K562 (cell line): ENCODE measurements around the gene TRPC3. TPM values are rescaled to one million over a fixed set of nuclear protein-coding genes. Genes with fewer than 3 reads are reported as not detected.

Experiments used
- ATAC-seq: fragments of 200-7000 bp; cut with Tn5 transposase; 3 replicates; pipeline ENCODE4 v1.9.1; 2020; ENCODE audit warnings: moderate library complexity
- BruUV-seq: library from RNA; stranded (reverse); fragments of 400-500 nt; replicated peaks from 2 replicates; lab custom pipeline; 2021; lab: Mats Ljungman, UMichigan
- CTCF ChIA-PET: fragments of 300-600 bp; formaldehyde crosslinking; extraction: SDS; loops from one replicate; lab custom pipeline; 2021; ENCODE audit warnings: low intra/inter-chr PET ratio; lab: Yijun Ruan, JAX
- POLR2A ChIA-PET: fragments of 300-600, 350-650 bp; sonication (Branson Sonifier 250); formaldehyde crosslinking; extraction: SDS; loops from one replicate; lab custom pipeline; 2021; ENCODE audit warnings: antibody characterized with exemption, inconsistent platforms; lab: Yijun Ruan, JAX
- DNase-seq, 4 experiments: peaks; one replicate each; pipeline versions ENCODE4 v3.0.0 to v3.0.0-alpha.2; 2011 to 2018; ENCODE audit warnings: low spot score in 3 of 4, mixed read lengths in 3 of 4; ENCODE audit errors: extremely low read depth in 1 of 4
- FAIRE-seq: peaks from 2 replicates; lab custom pipeline; 2011; peaks lifted over from hg19 to GRCh38; lab: Jason Lieb, UNC
- H2AFZ ChIP-seq: 2 replicates; pipeline ENCODE4 v1.6.0; 2011; ENCODE audit warnings: low read depth, low read length, control low read depth, inconsistent platforms
- H3K27ac ChIP-seq: fragments of 200-600 bp; 3 replicates; pipeline ENCODE4 v1.8.0; 2011; ENCODE audit warnings: low read depth, mild to moderate bottlenecking, control low read depth, inconsistent platforms, low read length, moderate library complexity, mixed read lengths; ENCODE audit errors: extremely low read depth
- H3K27me3 ChIP-seq, 2 experiments: fragments of 300-600 bp in 1 of 2; 2 replicates in 1 of 2; 3 replicates in 1 of 2; pipeline versions ENCODE4 v1.6.0 to v1.8.0; 2011; ENCODE audit warnings: inconsistent platforms in 2 of 2, low read length in 2 of 2, mild to moderate bottlenecking in 1 of 2, mixed read lengths in 1 of 2, moderate library complexity in 1 of 2; ENCODE audit not compliant: control insufficient read depth in 2 of 2, insufficient read depth in 2 of 2
- H3K36me3 ChIP-seq: fragments of 300-600 bp; 3 replicates; pipeline ENCODE4 v1.8.0; 2011; ENCODE audit warnings: mild to moderate bottlenecking, low read length, inconsistent platforms; ENCODE audit not compliant: control insufficient read depth, insufficient read depth
- H3K4me1 ChIP-seq, 2 experiments: fragments of 200-600 bp in 1 of 2; replicated peaks in 1 of 2; 2 replicates in 1 of 2; 3 replicates in 1 of 2; pipeline versions ENCODE4 v1.5.1 to v1.8.0; 2011; ENCODE audit warnings: inconsistent platforms in 2 of 2, low read length in 2 of 2, mild to moderate bottlenecking in 1 of 2, mixed read lengths in 1 of 2, moderate library complexity in 1 of 2; ENCODE audit not compliant: control insufficient read depth in 2 of 2, insufficient read depth in 2 of 2
- H3K4me2 ChIP-seq: 2 replicates; pipeline ENCODE4 v1.6.1; 2011; ENCODE audit warnings: low read length, control low read depth, inconsistent platforms, mixed read lengths; ENCODE audit not compliant: insufficient read depth
- H3K4me3 ChIP-seq: fragments of 200-600 bp; sonication (generic), shearing (Covaris generic); 2 replicates; pipeline ENCODE4 v1.5.1; 2016; ENCODE audit warnings: control low read depth, inconsistent platforms
- H3K79me2 ChIP-seq: fragments of 200-600 bp; 3 replicates; pipeline ENCODE4 v1.8.0; 2011; ENCODE audit warnings: low read length, inconsistent platforms; ENCODE audit not compliant: control insufficient read depth, insufficient read depth
- H3K9ac ChIP-seq, 2 experiments: 2 replicates each; pipeline versions ENCODE4 v1.6.0 to v1.6.1; 2011; ENCODE audit warnings: low read depth in 2 of 2, low read length in 2 of 2, control low read depth in 1 of 2, inconsistent platforms in 1 of 2, mild to moderate bottlenecking in 1 of 2, mixed read lengths in 1 of 2; ENCODE audit not compliant: insufficient read depth in 1 of 2
- H3K9me1 ChIP-seq: one replicate; pipeline ENCODE4 v1.6.0; 2011; ENCODE audit warnings: inconsistent platforms, mild to moderate bottlenecking, low read length, moderate library complexity; ENCODE audit not compliant: control insufficient read depth, insufficient read depth
- H3K9me3 ChIP-seq: replicated peaks from 2 replicates; pipeline ENCODE4 v1.5.1; 2011; ENCODE audit warnings: low read depth, low read length, inconsistent platforms; ENCODE audit not compliant: control insufficient read depth, insufficient read depth
- H4K20me1 ChIP-seq: replicated peaks from 2 replicates; pipeline ENCODE4 v1.6.1; 2011; ENCODE audit warnings: low read length, inconsistent platforms, mixed read lengths; ENCODE audit not compliant: control insufficient read depth, insufficient read depth
- LARP7 ChIP-seq: fragments of 450-650 bp; IDR thresholded peaks from 2 replicates; pipeline ENCODE4 v1.6.1; 2016
- MAFF ChIP-seq: IDR thresholded peaks from 2 replicates; pipeline ENCODE4 v1.6.1; 2012; ENCODE audit warnings: low read length, improper control_type of control experiment
- ZNF253 ChIP-seq: fragments of 250-450 bp; sonication (Bioruptor Pico); conservative IDR thresholded peaks from 2 replicates; pipeline ENCODE4 v1.6.1; 2021; ENCODE audit warnings: mild to moderate bottlenecking
- ZNF764 ChIP-seq: fragments of 250-450 bp; sonication (Bioruptor Pico); IDR thresholded peaks from 2 replicates; pipeline ENCODE4 v1.4.0; 2020; ENCODE audit warnings: low read depth, mild to moderate bottlenecking, moderate library complexity
- WGBS: fragments of 100-300 bp; shearing (Covaris generic); methylation state at CpG from one replicate; pipeline ENCODE4 v1.1.6; 2016; ENCODE audit warnings: low coverage, mixed read lengths; ENCODE audit not compliant: insufficient coverage; ENCODE audit errors: missing lambda C conversion rate; 5-methylcytosine and 5-hydroxymethylcytosine counted together
- in situ Hi-C: fragments of 300-500 bp; cut with MboI; formaldehyde crosslinking; loops from 4 replicates; pipeline ENCODE4 v1.15.0; 2018; ENCODE audit warnings: inconsistent platforms, mixed read lengths
- intact Hi-C: fragments of 100-400 bp; cut with micrococcal nuclease; formaldehyde crosslinking; loops from 2 replicates; pipeline ENCODE4 v1.14.2; 2022
- polyA plus RNA-seq, 8 experiments: library from polyadenylated mRNA; depleted of rRNA in 4 of 8; stranded (reverse) in 5 of 8; unstranded in 3 of 8; fragments of >200 nt; fragmentation: Nextera tagmentation in 2 of 8; fragmentation: Illumina TruSeq in 1 of 8; extraction: Ambion mirVana in 2 of 8; extraction: Trizol in 1 of 8; gene quantifications; 2 replicates each; pipeline versions ENCODE4 v1.2.1 to v1.2.3, GENCODE V29; 2011 to 2014; ENCODE audit warnings: inconsistent platforms in 1 of 8, missing spikeins in 1 of 8
- total RNA-seq, 7 experiments: library from RNA; depleted of rRNA in 6 of 7; stranded (reverse); fragments of >200 nt in 6 of 7; fragmentation: Illumina TruSeq in 2 of 7; extraction: Trizol in 2 of 7; gene quantifications; 2 replicates each; pipeline versions ENCODE4 v1.2.1 to v1.2.3, GENCODE V29; 2011 to 2021; ENCODE audit warnings: low replicate concordance in 1 of 7
- TF ChIP-seq, protein P1 (sequence below): fragments of 200-800 bp; sonication (Bioruptor generic); IDR thresholded peaks from 2 replicates; pipeline ENCODE4 v1.6.1; 2016; ENCODE audit warnings: missing genetic modification characterization, missing compliant biosample characterization
- TF ChIP-seq, protein P2 (sequence below): fragments of 250-450 bp; sonication (Bioruptor Pico); IDR thresholded peaks from 2 replicates; pipeline ENCODE4 v1.4.0; 2020
- TF ChIP-seq, protein P3 (sequence below), 2 experiments: fragments of 200-800 bp in 1 of 2; sonication (Bioruptor generic) in 1 of 2; sonication (generic) in 1 of 2; formaldehyde crosslinking in 1 of 2; IDR thresholded peaks in 1 of 2; conservative IDR thresholded peaks in 1 of 2; 2 replicates each; pipeline versions ENCODE4 v1.5.0 to v1.6.1; 2016 to 2020; ENCODE audit warnings: missing compliant biosample characterization in 1 of 2, missing genetic modification characterization in 1 of 2, missing genetic modification reagents in 1 of 2

The TRPC3 gene
- total and polyA plus RNA-seq, 9 of the 15 experiments (the other 6 are each of a cell fraction or from before 2014, with no cell fraction given) = 0.01 to 0.27 (median 0.11) TPM

DNA sequence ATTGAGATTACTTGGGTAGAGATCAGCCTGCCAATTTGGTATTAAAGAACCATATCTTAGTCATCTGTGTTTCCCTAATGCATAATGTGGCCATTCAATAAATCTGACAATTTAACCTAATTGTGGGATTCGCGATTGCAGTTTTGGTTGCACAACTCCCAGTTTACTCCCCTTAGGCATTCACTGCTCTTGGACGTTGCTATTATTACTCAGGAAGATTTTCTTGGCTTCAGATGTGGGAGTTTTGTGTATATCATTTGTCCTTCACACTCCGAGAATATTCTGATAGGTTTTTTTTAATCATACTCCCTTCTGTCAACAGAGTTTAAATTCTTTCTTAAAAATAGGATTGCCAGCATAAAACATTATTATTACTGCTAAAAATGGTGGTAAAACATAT is 22.0 kb upstream of the TRPC3 start (continued):
- no peak for TF ChIP-seq ZNF764
- TF ChIP-seq, all 486 proteins: peak for 0

DNA sequence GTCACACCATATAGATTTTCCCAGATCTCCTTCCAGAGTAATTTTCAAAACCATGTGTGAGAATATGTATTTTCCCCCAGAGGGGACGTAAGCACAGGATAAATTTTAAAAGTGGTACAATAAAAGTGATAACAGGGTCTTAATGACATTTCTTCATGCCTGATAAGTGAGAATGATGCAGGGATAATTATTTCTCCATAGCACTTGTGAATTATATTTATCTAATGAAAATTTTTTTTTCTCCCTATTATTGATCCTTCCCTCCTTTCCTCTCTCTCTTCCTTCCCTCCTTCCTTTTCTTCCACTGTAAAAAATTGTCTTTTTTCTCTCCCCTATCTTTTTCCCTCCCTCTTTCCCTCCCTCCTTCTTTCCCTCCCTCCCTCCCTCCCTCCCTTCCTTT is 17.0 kb upstream of the TRPC3 start:
- in situ Hi-C loops (no loop called here), intact Hi-C loops (no loop called here)
- CTCF ChIA-PET = no interaction called here
- WGBS = 11% methylated on average over 1 of the region's 1 CpG
- Histone ChIP-seq H3K4me3 (no peak overlapping the region), H3K9me1 (no peaks in the 10 kb centered on the region), H3K27ac (no peak overlapping the region), H3K27me3 (no peaks in the 10 kb centered on the region), H4K20me1 (no peaks in the 10 kb centered on the region), H3K4me2 (no peak overlapping the region), H3K9me3 (no peaks in the 10 kb centered on the region), H3K9ac (no peak overlapping the region), H3K79me2 (no peaks in the 10 kb centered on the region), H3K36me3 (no peaks in the 10 kb centered on the region), H2AFZ (no peak overlapping the region), H3K4me1 (peaks cover 0 to 2% of the 10 kb centered on the region in 2 experiments; a peak in 2 of 5 replicates)
- no peak for DNase-seq
- BruUV-seq = no TSS peak
- POLR2A ChIA-PET = no interaction called here
- FAIRE-seq = no peak
- no peak for ATAC-seq
- TF ChIP-seq, protein P1, sequence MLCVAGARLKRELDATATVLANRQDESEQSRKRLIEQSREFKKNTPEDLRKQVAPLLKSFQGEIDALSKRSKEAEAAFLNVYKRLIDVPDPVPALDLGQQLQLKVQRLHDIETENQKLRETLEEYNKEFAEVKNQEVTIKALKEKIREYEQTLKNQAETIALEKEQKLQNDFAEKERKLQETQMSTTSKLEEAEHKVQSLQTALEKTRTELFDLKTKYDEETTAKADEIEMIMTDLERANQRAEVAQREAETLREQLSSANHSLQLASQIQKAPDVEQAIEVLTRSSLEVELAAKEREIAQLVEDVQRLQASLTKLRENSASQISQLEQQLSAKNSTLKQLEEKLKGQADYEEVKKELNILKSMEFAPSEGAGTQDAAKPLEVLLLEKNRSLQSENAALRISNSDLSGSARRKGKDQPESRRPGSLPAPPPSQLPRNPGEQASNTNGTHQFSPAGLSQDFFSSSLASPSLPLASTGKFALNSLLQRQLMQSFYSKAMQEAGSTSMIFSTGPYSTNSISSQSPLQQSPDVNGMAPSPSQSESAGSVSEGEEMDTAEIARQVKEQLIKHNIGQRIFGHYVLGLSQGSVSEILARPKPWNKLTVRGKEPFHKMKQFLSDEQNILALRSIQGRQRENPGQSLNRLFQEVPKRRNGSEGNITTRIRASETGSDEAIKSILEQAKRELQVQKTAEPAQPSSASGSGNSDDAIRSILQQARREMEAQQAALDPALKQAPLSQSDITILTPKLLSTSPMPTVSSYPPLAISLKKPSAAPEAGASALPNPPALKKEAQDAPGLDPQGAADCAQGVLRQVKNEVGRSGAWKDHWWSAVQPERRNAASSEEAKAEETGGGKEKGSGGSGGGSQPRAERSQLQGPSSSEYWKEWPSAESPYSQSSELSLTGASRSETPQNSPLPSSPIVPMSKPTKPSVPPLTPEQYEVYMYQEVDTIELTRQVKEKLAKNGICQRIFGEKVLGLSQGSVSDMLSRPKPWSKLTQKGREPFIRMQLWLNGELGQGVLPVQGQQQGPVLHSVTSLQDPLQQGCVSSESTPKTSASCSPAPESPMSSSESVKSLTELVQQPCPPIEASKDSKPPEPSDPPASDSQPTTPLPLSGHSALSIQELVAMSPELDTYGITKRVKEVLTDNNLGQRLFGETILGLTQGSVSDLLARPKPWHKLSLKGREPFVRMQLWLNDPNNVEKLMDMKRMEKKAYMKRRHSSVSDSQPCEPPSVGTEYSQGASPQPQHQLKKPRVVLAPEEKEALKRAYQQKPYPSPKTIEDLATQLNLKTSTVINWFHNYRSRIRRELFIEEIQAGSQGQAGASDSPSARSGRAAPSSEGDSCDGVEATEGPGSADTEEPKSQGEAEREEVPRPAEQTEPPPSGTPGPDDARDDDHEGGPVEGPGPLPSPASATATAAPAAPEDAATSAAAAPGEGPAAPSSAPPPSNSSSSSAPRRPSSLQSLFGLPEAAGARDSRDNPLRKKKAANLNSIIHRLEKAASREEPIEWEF = no peak
- TF ChIP-seq ZNF253 (CRISPR knock-in tag) (no peak), LARP7 (no peak), MAFF (no peak)
- TF ChIP-seq, protein P2, sequence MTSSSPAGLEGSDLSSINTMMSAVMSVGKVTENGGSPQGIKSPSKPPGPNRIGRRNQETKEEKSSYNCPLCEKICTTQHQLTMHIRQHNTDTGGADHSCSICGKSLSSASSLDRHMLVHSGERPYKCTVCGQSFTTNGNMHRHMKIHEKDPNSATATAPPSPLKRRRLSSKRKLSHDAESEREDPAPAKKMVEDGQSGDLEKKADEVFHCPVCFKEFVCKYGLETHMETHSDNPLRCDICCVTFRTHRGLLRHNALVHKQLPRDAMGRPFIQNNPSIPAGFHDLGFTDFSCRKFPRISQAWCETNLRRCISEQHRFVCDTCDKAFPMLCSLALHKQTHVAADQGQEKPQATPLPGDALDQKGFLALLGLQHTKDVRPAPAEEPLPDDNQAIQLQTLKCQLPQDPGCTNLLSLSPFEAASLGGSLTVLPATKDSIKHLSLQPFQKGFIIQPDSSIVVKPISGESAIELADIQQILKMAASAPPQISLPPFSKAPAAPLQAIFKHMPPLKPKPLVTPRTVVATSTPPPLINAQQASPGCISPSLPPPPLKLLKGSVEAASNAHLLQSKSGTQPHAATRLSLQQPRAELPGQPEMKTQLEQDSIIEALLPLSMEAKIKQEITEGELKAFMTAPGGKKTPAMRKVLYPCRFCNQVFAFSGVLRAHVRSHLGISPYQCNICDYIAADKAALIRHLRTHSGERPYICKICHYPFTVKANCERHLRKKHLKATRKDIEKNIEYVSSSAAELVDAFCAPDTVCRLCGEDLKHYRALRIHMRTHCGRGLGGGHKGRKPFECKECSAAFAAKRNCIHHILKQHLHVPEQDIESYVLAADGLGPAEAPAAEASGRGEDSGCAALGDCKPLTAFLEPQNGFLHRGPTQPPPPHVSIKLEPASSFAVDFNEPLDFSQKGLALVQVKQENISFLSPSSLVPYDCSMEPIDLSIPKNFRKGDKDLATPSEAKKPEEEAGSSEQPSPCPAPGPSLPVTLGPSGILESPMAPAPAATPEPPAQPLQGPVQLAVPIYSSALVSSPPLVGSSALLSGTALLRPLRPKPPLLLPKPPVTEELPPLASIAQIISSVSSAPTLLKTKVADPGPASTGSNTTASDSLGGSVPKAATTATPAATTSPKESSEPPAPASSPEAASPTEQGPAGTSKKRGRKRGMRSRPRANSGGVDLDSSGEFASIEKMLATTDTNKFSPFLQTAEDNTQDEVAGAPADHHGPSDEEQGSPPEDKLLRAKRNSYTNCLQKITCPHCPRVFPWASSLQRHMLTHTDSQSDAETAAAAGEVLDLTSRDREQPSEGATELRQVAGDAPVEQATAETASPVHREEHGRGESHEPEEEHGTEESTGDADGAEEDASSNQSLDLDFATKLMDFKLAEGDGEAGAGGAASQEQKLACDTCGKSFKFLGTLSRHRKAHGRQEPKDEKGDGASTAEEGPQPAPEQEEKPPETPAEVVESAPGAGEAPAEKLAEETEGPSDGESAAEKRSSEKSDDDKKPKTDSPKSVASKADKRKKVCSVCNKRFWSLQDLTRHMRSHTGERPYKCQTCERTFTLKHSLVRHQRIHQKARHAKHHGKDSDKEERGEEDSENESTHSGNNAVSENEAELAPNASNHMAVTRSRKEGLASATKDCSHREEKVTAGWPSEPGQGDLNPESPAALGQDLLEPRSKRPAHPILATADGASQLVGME (CRISPR knock-in tag) = no peak
- TF ChIP-seq, protein P3, sequence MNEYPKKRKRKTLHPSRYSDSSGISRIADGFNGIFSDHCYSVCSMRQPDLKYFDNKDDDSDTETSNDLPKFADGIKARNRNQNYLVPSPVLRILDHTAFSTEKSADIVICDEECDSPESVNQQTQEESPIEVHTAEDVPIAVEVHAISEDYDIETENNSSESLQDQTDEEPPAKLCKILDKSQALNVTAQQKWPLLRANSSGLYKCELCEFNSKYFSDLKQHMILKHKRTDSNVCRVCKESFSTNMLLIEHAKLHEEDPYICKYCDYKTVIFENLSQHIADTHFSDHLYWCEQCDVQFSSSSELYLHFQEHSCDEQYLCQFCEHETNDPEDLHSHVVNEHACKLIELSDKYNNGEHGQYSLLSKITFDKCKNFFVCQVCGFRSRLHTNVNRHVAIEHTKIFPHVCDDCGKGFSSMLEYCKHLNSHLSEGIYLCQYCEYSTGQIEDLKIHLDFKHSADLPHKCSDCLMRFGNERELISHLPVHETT (CRISPR knock-in tag; conservative IDR thresholded peaks at IDR 0.05 in 1 of 2, IDR thresholded peaks at IDR 0.05 in 1 of 2) = no peak
